Muscle layer of duodenum (tissue), 2 donors: ENCODE data around the gene TTPAL.
A peak's percentile ranks its signal among the peaks of the same experiment; 100 is the strongest.

Source experiments
- H3K27ac ChIP-seq: one replicate; pipeline ENCODE4 v1.7.0; 2013; ENCODE audit warnings: mild to moderate bottlenecking, low read length
- H3K27me3 ChIP-seq: one replicate; pipeline ENCODE4 v1.7.0; 2013; ENCODE audit warnings: low read depth, mild to moderate bottlenecking, control low read depth, low read length
- H3K36me3 ChIP-seq, 2 donors: one replicate each; pipeline ENCODE4 v1.7.0; 2013; ENCODE audit warnings: low read length in 2 of 2, control low read depth in 1 of 2, mild to moderate bottlenecking in 1 of 2; ENCODE audit not compliant: insufficient read depth in 2 of 2, control insufficient read depth in 1 of 2
- H3K4me1 ChIP-seq, 2 donors: one replicate each; pipeline ENCODE4 v1.7.0; 2013; ENCODE audit warnings: low read length in 2 of 2, mild to moderate bottlenecking in 2 of 2, control low read depth in 1 of 2, moderate library complexity in 1 of 2; ENCODE audit not compliant: insufficient read depth in 2 of 2, control insufficient read depth in 1 of 2
- H3K4me3 ChIP-seq, 2 donors: one replicate each; pipeline ENCODE4 v1.7.0; 2013; ENCODE audit warnings: low read length in 2 of 2, low read depth in 1 of 2, mild to moderate bottlenecking in 1 of 2
- H3K9me3 ChIP-seq, 2 donors: one replicate each; pipeline ENCODE4 v1.7.0; 2013; ENCODE audit warnings: low read length in 2 of 2, control low read depth in 1 of 2, mild to moderate bottlenecking in 1 of 2; ENCODE audit not compliant: control insufficient read depth in 1 of 2
- donor health status: healthy.

TTPAL gene

DNA sequence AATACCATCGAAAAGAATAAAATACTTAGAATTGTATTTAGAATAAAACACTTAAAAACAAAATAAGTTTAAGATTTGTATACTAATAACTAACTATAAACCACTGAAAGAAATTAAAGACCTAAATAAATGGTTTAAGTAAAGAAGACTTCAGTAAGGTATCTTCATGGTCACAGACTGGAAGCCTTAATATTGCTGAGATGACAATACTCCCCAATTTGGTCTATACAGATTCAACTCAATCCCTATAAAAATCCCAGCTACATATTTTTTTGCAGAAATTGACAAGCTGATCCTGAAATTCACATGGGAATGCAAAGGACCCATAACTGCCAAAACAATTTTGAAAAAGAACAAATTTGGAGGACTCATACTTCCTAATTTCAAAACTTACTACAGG lies 27.3 kb downstream of the TTPAL start:
- H3K9me3 ChIP-seq, result no peaks in the 10 kb centered on the region
- H3K27ac ChIP-seq, result no peak overlapping the region
- no peak overlapping the region for H3K4me3 ChIP-seq
- H3K36me3 ChIP-seq, result peaks cover 68 to 91% of the 10 kb centered on the region in 2 donors
- no peaks in the 10 kb centered on the region for H3K4me1 ChIP-seq
- no peaks in the 10 kb centered on the region for H3K27me3 ChIP-seq

DNA sequence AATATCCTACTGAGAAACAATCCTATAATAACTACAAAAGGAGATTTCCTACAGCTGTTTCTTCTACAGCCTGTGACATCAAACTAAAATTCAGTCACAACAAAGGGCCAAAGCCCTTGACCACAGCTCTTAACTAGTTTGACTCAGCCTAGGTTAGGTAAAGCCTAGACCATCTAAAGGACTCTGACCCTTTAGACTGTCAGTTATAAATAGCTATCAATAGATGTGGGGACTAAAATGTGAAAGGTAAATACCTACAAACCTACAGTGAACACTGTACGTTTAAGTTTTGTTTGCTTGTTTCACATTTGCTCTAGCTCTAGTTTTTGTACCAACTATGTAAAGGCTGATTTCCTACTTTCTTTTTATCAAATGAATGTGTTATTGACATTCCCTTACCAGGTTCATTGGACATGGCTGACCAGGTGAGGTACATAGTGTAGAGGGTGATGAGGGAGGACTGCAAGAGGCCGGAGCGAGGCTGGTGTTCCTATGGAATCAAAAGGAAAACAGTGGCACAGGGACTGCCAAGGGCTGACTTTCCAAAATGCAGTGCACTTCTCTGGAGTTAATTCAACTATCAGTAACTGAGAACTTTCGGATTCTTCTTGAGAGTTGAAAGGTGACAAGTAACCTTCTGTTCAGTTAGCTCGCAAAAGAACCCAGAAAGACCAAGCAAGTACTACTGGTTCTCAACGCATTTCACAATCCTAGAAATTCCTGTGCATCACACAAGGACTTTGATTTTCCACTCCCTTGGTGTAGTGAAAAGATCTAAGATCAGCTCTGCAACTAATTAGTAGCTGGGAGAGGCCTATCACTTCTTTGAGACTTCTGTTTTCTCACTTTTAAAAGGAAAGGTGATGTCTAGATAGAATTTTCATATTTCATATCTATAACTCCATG lies 29.0 kb downstream of the TTPAL start:
- H3K27ac ChIP-seq, result no peak overlapping the region
- H3K9me3 ChIP-seq, result no peaks in the 10 kb centered on the region
- no peak overlapping the region for H3K4me3 ChIP-seq
- no peaks in the 10 kb centered on the region for H3K4me1 ChIP-seq
- no peaks in the 10 kb centered on the region for H3K27me3 ChIP-seq
- H3K36me3 ChIP-seq, result peaks cover 69 to 92% of the 10 kb centered on the region in 2 donors

GRCh38 chr20:44509762-44510161 lies 34.1 kb downstream of the TTPAL start:
- H3K36me3 ChIP-seq, result peaks cover 47 to 65% of the 10 kb centered on the region in 2 donors

GRCh38 chr20:44513871-44514270 lies 38.2 kb downstream of the TTPAL start:
- Histone ChIP-seq H3K27ac (no peak overlapping the region), H3K27me3 (no peaks in the 10 kb centered on the region), H3K4me3 (no peak overlapping the region), H3K9me3 (no peaks in the 10 kb centered on the region), H3K4me1 (peaks cover 0 to 34% of the 10 kb centered on the region in 2 donors), H3K36me3 (peaks cover 26 to 30% of the 10 kb centered on the region in 2 donors)

More at GRCh38 chr20:44509762-44510161, 34.1 kb downstream of the TTPAL start:
- Histone ChIP-seq H3K27ac (no peak overlapping the region), H3K4me1 (peaks cover 0 to 11% of the 10 kb centered on the region in 2 donors), H3K4me3 (no peak overlapping the region), H3K9me3 (no peaks in the 10 kb centered on the region), H3K27me3 (no peaks in the 10 kb centered on the region)

DNA sequence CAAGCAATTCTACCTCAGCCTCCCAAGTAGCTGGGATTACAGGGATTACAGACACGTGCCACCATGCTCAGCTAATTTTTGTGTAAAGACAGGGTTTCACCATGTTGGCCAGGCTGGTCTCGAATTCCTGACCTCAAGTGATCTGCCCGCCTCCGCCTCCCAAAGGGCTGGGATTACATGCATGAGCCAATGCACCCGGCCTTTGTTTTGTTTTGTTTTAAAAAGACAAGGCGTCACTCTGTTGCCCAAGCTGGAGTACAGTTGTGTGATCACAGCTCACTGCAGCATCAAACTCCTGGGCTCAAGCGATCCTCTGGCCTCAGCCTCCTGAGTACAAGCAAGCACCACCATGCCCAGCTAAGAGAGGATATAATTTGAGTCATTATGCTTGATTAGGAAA lies 40.8 kb downstream of the TTPAL start:
- Histone ChIP-seq H3K4me1 (peaks cover 16 to 57% of the 10 kb centered on the region in 2 donors), H3K36me3 (peaks cover 6 to 8% of the 10 kb centered on the region in 2 donors), H3K9me3 (no peaks in the 10 kb centered on the region), H3K4me3 (no peak overlapping the region), H3K27ac (no peak overlapping the region), H3K27me3 (no peaks in the 10 kb centered on the region)

- no peaks in the 10 kb centered on the region for H3K27me3 ChIP-seq
- peaks cover 5% of the 10 kb centered on the region in 2 donors for H3K36me3 ChIP-seq
- H3K4me3 ChIP-seq, result no peak overlapping the region
- peaks cover 16 to 57% of the 10 kb centered on the region in 2 donors for H3K4me1 ChIP-seq
- no peaks in the 10 kb centered on the region for H3K9me3 ChIP-seq
- no peak overlapping the region for H3K27ac ChIP-seq
Measured at GRCh38 chr20:44517454-44517853, 41.8 kb downstream of the TTPAL start.

DNA sequence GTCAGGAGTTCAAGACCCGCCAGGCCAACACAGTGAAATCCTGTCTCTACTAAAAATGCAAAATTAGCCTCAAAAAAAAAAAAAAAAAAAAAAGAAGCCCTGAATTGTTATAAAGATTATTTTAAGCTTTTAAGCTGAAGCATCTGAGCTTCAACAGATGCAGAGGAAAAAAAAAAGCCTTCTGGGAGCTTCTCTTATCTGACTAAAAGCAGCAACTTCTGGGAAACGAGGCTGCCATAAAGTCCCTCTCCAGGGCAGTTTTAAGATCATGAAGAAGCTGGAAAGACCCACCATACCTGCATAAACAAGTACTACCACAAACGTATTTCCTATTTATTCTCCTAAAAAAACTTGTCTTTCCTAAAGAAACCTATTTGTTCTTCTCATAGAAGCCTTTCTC lies 42.6 kb downstream of the TTPAL start:
- H3K36me3 ChIP-seq, result peaks cover 0 to 5% of the 10 kb centered on the region in 2 donors
- H3K27ac ChIP-seq, result no peak overlapping the region
- H3K27me3 ChIP-seq, result no peaks in the 10 kb centered on the region
- H3K4me1 ChIP-seq, result peaks cover 16 to 50% of the 10 kb centered on the region in 2 donors
- H3K4me3 ChIP-seq, result no peak overlapping the region
- H3K9me3 ChIP-seq, result no peaks in the 10 kb centered on the region

DNA sequence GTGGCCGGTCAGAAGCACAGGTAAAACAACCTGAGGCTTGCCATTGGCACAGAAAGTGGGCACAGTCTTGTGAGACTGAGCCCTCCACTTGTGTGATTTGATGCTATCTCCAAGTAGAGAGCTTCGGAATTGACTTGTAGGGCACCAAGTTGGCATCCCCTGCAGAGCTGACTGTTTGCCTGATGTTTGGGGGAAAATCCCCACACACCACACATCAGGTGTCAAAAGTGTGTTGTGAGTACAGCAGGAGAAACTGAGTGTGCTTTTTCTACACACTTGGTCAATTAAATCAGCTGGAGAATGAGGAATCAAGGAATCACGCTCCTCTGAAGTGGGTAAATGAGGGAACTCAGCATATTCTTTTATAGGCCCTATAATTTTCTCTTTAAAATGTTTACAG lies 45.2 kb downstream of the TTPAL start:
- peaks cover 16 to 46% of the 10 kb centered on the region in 2 donors for H3K4me1 ChIP-seq
- H3K36me3 ChIP-seq, result peaks cover 0 to 5% of the 10 kb centered on the region in 2 donors
- peak overlapping the region; percentile 87 to 97 for H3K4me3 ChIP-seq

GRCh38 chr20:44521484-44522481 lies 46.1 kb downstream of the TTPAL start, which contains the start of gene SERINC3:
TSS of gene SERINC3 (minus strand) at chr20:44522070. CDS start at chr20:44521951, 119 bp downstream.
- Histone ChIP-seq H3K9me3 (no peaks in the 10 kb centered on the region), H3K27me3 (no peaks in the 10 kb centered on the region), H3K4me1 (peaks cover 16 to 41% of the 10 kb centered on the region in 2 donors)

More for the DNA sequence above, 45.2 kb downstream of the TTPAL start:
- Histone ChIP-seq H3K9me3 (no peaks in the 10 kb centered on the region), H3K27ac (peak overlapping the region; percentile 99), H3K27me3 (no peaks in the 10 kb centered on the region)

DNA sequence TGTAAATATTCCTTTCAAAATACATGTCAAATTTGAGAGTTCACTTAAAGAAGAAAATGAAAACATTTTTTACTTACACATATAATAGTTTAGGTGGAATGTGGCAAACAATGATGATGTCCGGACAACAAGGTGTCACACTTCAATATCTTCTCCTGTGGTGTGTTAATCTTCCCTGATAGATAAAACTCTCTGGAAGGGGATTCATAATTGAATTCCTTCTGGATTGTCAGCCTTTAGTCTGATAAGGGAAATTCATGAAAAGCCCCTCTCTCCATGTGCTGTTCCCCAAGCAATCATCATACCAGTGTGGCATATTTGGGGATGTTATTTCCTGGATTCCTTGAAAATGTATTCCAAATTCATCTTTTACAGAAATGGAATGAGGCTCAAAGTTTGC lies 47.2 kb downstream of the TTPAL start:
- H3K27ac ChIP-seq, result peak overlapping the region; percentile 99
- no peaks in the 10 kb centered on the region for H3K27me3 ChIP-seq
- H3K4me3 ChIP-seq, result no peak overlapping the region
- no peaks in the 10 kb centered on the region for H3K9me3 ChIP-seq
- H3K36me3 ChIP-seq, result peaks cover 0 to 5% of the 10 kb centered on the region in 2 donors
- H3K4me1 ChIP-seq, result peaks cover 16 to 32% of the 10 kb centered on the region in 2 donors

More at GRCh38 chr20:44521484-44522481, 46.1 kb downstream of the TTPAL start, which contains the start of gene SERINC3:
- Histone ChIP-seq H3K4me3 (peak within 1 kb of the TSS; percentile 87 to 97), H3K27ac (peak within 1 kb of the TSS; percentile 99), H3K36me3 (peaks cover 0 to 5% of the 10 kb centered on the region in 2 donors)
